Calu3 (cell line): ENCODE data around the gene NQO1. TPM values are rescaled to one million over a fixed set of nuclear protein-coding genes. Genes with fewer than 3 reads are reported as not detected.

Source experiments
- BruUV-seq: library from RNA; stranded (reverse); fragments of 400-500 nt; replicated peaks from 2 replicates; lab custom pipeline; 2021; lab: Mats Ljungman, UMichigan
- CTCF ChIA-PET: fragments of 300-600 bp; sonication (Branson Sonifier 250); formaldehyde crosslinking; loops from one replicate; lab custom pipeline; 2022; ENCODE audit warnings: antibody characterized with exemption; lab: Charles Lee
- DNase-seq: peaks from one replicate; pipeline ENCODE4 v3.0.0; 2022
- H3K27ac Mint-ChIP-seq: one replicate; pipeline ENCODE4 v1.8.0; 2022; ENCODE audit warnings: mixed read lengths; ENCODE audit not compliant: unreplicated experiment
- H3K27me3 Mint-ChIP-seq: one replicate; pipeline ENCODE4 v1.8.0; 2022; ENCODE audit warnings: mixed read lengths; ENCODE audit not compliant: unreplicated experiment
- H3K36me3 Mint-ChIP-seq: one replicate; pipeline ENCODE4 v1.8.0; 2022; ENCODE audit warnings: mild to moderate bottlenecking, moderate library complexity, mixed read lengths; ENCODE audit not compliant: insufficient read depth, unreplicated experiment
- H3K4me1 Mint-ChIP-seq: one replicate; pipeline ENCODE4 v1.8.0; 2022; ENCODE audit warnings: mild to moderate bottlenecking, low read depth, mixed read lengths; ENCODE audit not compliant: unreplicated experiment
- H3K4me3 Mint-ChIP-seq: one replicate; pipeline ENCODE4 v1.8.0; 2022; ENCODE audit warnings: mild to moderate bottlenecking, low read depth, moderate library complexity, mixed read lengths; ENCODE audit not compliant: unreplicated experiment
- H3K9me3 Mint-ChIP-seq: one replicate; pipeline ENCODE4 v1.8.0; 2022; ENCODE audit warnings: low read depth, mixed read lengths; ENCODE audit not compliant: unreplicated experiment
- intact Hi-C: fragments of 100-400 bp; cut with micrococcal nuclease; formaldehyde crosslinking; loops from one replicate; pipeline ENCODE4 v1.10.0; 2022; ENCODE audit not compliant: unreplicated experiment
- total RNA-seq: library from RNA; stranded (reverse); gene quantifications from 2 replicates; pipeline ENCODE4 v1.2.3, GENCODE V29; 2022
- TF ChIP-seq, protein P1 (sequence below): fragments of 200-600 bp; IDR thresholded peaks from one replicate; pipeline ENCODE4 v1.8.0; 2022; ENCODE audit warnings: antibody characterized with exemption; ENCODE audit not compliant: unreplicated experiment

NQO1 gene
- total RNA-seq, 1 experiment from 2014 or later = 365 TPM

DNA sequence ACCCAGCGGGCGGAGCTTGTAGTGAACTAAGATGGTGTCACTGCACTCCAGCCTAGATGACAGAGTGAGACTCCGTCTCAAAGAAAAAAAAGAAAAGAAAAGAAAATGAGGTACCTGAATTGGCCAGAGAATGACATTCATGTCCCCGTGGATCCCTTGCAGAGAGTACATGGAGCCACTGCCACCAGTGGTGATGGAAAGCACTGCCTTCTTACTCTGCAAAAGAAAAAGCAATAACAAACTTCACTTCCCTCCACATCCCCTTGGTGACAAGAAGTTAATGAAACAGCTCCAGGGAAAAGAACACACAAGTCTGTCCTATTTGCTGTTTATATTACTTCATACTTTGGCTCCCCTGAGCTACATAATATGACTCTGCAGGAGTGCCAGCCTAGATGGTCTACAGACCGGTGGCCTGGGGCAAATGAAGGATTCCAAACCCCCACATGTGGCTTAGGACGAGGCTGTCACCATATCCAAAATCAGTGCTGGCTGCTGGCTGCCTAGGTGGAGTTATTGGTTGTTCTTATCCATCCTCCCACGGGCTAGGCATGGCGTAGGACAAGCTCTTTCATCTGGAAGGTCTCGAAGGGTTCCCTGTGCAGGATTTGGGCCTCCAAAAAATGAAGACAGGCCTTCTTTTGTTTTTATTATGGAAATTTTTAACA lies 13.3 kb downstream of the NQO1 start:
- H3K36me3 Mint-ChIP-seq = peaks cover 97% of the 10 kb centered on the region
- CTCF ChIA-PET = interaction anchor here (0.8 kb wide), 1 partner anchor 11 kb away, joined by 3 read pairs; no protein-coding TSS in a partner anchor
- no peaks in the 10 kb centered on the region for H3K9me3 Mint-ChIP-seq
- H3K27me3 Mint-ChIP-seq = no peaks in the 10 kb centered on the region
- no peak overlapping the region for H3K4me3 Mint-ChIP-seq
- peaks cover 25% of the 10 kb centered on the region for H3K4me1 Mint-ChIP-seq
- no TSS peak for BruUV-seq
- TF ChIP-seq, protein P1, sequence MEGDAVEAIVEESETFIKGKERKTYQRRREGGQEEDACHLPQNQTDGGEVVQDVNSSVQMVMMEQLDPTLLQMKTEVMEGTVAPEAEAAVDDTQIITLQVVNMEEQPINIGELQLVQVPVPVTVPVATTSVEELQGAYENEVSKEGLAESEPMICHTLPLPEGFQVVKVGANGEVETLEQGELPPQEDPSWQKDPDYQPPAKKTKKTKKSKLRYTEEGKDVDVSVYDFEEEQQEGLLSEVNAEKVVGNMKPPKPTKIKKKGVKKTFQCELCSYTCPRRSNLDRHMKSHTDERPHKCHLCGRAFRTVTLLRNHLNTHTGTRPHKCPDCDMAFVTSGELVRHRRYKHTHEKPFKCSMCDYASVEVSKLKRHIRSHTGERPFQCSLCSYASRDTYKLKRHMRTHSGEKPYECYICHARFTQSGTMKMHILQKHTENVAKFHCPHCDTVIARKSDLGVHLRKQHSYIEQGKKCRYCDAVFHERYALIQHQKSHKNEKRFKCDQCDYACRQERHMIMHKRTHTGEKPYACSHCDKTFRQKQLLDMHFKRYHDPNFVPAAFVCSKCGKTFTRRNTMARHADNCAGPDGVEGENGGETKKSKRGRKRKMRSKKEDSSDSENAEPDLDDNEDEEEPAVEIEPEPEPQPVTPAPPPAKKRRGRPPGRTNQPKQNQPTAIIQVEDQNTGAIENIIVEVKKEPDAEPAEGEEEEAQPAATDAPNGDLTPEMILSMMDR = no peak
- no peak overlapping the region for H3K27ac Mint-ChIP-seq
- intact Hi-C loops = no loop called here
- DNase-seq = no peak

DNA sequence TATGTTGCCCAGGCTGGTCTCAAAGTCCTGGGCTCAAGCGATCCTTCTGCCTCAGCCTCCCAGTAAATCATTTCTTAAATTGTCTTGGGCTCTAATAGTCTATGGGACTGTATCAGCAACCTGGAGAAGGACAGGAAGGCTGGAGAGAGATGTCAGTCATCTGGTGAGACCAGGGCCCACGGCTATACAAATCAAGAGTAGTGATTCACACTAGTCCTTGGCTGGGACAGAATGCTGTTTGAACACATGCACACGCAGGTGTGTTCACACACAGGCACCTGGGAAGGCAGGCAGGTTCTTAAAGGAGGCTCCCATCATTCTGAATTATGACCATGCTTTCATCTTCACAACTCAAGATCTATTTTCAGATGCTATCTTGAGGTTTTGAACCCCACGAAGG lies 14.1 kb downstream of the NQO1 start:
- no peak overlapping the region for H3K27ac Mint-ChIP-seq
- H3K4me1 Mint-ChIP-seq = peaks cover 25% of the 10 kb centered on the region
- TF ChIP-seq, protein P1 = no peak
- no peaks in the 10 kb centered on the region for H3K27me3 Mint-ChIP-seq
- intact Hi-C loops = no loop called here
- peaks cover 96% of the 10 kb centered on the region for H3K36me3 Mint-ChIP-seq
- no peaks in the 10 kb centered on the region for H3K9me3 Mint-ChIP-seq
- BruUV-seq = no TSS peak
- no peak for DNase-seq
- CTCF ChIA-PET = interaction anchor here (1.1 kb wide), 1 partner anchor 12 kb away, joined by 11 read pairs; no protein-coding TSS in a partner anchor
- no peak overlapping the region for H3K4me3 Mint-ChIP-seq

DNA sequence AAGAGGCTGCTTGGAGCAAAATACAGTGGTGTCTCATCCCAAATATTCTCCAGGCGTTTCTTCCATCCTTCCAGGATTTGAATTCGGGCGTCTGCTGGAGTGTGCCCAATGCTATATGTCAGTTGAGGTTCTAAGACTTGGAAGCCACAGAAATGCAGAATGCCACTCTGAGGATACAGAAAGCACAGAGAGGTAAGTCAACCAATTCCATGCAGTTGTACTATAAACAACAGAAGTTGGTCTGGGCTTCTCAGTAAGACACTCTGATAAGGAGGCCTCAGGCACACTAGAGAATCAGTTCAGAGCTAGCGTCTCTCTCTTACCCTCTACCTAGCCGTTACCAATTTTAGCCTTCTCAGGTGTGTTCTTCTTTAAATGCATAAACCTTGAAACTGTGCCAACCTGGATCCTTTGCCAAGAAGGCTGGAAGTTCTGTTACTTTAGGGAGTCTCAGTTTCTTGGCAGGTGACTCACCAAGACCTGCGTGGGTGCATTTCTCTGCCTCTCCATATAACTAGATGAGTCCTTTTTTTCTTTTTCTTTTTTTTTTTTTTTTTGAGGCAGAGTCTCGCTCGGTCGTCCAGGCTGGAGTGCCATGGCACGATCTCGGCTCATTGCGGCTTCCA lies 15.1 kb downstream of the NQO1 start:
- Mint-ChIP-seq H3K27me3 (no peaks in the 10 kb centered on the region), H3K9me3 (no peaks in the 10 kb centered on the region), H3K27ac (peak overlapping the region; percentile 46), H3K4me1 (peaks cover 33% of the 10 kb centered on the region), H3K36me3 (peaks cover 93% of the 10 kb centered on the region), H3K4me3 (peak overlapping the region; percentile 0)
- peak; percentile 75 for DNase-seq
- BruUV-seq = no TSS peak
- TF ChIP-seq, protein P1 = no peak
- CTCF ChIA-PET = interaction anchor here (0.7 to 1.1 kb wide), 3 partner anchors 13 to 149 kb away, joined by 3 to 11 read pairs (median 4); partner anchors contain the start of gene NQO1
- intact Hi-C loops = loop anchor here (2.0 kb wide), 1 partner anchor 16 kb away; the partner anchor contains the start of gene NQO1

DNA sequence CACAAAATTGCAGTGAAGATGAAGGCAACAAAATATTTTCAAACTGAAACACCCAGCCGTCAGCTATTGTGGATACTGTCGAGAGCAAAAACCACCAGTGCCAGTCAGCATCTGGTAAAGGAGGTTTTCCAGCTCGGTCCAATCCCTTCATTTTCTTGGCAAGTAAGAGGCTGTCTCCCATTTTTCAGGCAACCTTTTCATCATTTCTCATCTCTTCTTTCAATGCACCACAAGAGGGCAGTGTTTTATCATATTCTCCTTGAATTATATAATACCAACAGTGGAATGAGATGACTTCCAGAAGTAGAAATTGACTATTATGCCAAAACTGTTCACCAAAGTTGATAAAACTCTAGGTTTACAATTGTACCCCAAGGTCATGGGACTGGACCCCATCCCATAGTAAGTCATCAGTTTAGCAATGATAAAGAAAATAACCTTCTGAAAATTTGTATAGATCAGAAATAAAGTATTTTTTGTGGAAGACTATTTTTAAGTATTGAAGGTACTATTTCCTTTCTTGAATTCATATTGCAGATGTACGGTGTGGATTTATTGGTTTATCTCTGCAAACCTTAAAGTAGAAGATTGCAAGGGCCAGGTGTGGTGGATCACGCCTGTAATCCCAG lies 16.8 kb downstream of the NQO1 start:
- Mint-ChIP-seq H3K27ac (peak overlapping the region; percentile 37), H3K4me1 (peaks cover 33% of the 10 kb centered on the region), H3K4me3 (no peak overlapping the region), H3K9me3 (no peaks in the 10 kb centered on the region), H3K27me3 (no peaks in the 10 kb centered on the region), H3K36me3 (peaks cover 86% of the 10 kb centered on the region)
- TF ChIP-seq, protein P1 = peak; percentile 48
- no peak for DNase-seq
- CTCF ChIA-PET = interaction anchor here (0.6 to 2.4 kb wide), 2 partner anchors 45 to 68 kb away, joined by 8 to 13 read pairs; partner anchors contain the start of gene NOB1
- no TSS peak for BruUV-seq
- intact Hi-C loops = loop anchor here (1.0 to 2.0 kb wide), 2 partner anchors 17 to 45 kb away; partner anchors contain the start of genes NOB1 and NQO1
